Superior temporal gyrus (tissue), 1 donor: Measurements from ENCODE around the gene SLC22A2.
"Not testable (repeated sequence)": the region's sequence is repeated elsewhere in the genome, so short reads cannot be mapped to it uniquely, and the experiment has no call there.

Experiments used
- DNase-seq: peaks from one replicate; pipeline ENCODE4 v3.0.0-alpha.2; 2016; ENCODE audit errors: extremely low spot score

SLC22A2 gene

DNA sequence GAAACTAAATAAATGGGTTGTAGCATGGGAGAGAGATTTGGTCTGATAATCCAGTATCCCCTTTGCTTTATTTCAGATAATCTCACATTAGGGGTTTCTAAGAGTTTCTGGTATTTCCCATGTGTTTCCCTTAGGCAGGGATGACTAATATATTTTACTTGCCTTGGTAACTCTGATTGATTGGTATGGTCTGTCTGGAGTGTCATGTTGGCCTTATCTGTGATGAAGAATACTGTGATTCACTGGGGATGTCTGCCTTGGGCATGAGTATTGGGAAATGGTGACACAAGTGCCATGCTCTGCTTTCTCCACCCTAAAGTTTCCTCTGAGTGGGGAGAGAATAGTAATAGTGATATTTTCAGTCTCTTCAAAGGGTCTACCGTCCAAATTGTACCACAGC lies 10.1 kb downstream of the SLC22A2 start:
- DNase-seq = no peak

DNA sequence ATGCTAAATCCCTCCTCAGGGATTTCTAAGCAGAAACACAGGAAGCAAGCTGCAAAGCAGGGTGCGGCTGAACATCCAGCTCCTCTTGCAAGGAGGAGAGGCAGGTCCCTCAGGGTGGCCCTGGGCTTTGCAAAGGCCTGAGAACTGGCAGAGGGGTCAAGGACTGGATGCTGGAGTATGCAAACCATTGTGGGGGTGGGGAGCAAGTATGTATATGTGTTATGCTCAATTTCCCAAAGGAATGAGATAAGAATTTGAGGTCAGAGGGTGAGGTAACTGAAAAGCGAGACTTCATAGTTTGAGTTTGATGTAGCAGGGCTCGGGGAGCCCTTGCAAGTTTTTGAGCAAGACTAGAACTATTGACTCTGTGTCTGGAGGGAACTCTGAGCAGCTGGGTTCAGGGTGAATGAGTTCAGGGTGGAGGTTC lies 11.2 kb downstream of the SLC22A2 start:
- no peak for DNase-seq

DNA sequence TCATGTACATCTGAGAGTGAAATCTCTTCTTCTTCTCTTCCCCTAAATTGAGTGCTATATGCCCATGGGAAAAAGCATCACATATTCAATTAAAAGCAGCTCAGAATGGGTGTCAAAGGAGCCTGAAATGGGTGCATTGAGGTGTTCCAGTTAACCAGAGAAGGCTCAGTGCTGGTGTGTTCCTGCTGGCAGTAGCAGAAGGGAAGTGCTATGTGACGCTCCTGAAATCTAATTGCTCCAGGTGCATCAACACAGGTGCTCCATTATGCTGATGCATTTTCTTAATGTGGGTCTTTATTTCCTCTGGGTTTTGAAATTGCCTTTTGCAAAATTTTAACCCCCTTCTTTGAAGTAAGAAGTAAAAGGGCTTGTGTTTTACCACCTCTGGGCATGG lies 17.9 kb downstream of the SLC22A2 start:
- no peak for DNase-seq

GRCh38 chr6:160239929-160240690 lies 18.5 kb downstream of the SLC22A2 start:
- no peak for DNase-seq

DNA sequence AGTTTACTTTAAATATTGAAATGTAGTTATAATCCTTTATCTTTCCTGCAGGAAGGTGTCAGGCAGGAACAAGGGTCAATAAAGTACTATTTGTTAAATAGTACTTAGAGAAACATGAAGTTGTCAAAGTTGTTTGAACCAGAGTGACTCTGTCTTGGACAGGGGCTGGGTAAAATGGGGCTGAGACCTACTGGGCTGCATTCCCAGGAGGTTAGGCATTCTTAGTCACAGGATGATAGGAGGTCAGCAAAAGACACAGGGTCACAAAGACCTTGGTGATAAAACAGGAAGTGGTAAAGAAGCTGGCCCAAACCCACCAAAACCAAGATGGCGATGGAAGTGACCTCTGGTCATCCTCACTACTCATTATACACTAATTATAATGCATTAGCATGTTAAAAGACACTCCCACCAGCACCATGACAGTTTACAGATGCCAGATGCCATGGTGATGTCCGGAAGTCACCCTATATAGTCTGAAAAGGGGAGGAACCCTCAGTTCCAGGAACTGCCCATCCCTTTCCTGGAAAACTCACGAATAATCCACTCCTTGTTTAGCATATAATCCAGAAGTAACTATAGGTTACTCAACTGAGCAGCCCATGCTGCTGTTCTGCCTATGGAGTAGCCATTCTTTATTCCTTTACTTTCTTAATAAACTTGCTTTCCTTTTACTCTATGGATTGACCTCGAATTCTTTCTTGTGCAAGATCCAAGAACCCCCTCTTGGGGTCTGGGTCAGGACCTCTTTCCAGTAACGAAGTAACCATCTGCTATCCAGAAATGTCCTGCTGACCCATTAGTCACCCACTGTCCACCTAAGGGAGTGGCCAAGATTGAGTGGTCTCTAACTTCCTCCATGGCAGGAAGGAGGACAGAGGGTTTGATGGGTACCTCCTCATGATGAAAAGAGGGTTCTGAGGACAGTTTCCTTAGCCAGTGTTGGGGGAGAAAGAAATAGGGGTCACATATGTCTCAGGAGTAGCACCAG lies 19.6 kb downstream of the SLC22A2 start:
- DNase-seq = no peak

GRCh38 chr6:160238278-160238711 lies 20.3 kb downstream of the SLC22A2 start:
- DNase-seq = no peak

- DNase-seq = not testable (repeated sequence)
These were observed 20.9 kb downstream of the SLC22A2 start for GRCh38 chr6:160237597-160238275.

GRCh38 chr6:160236235-160236872 lies 22.3 kb downstream of the SLC22A2 start:
- not testable (repeated sequence) for DNase-seq

DNA sequence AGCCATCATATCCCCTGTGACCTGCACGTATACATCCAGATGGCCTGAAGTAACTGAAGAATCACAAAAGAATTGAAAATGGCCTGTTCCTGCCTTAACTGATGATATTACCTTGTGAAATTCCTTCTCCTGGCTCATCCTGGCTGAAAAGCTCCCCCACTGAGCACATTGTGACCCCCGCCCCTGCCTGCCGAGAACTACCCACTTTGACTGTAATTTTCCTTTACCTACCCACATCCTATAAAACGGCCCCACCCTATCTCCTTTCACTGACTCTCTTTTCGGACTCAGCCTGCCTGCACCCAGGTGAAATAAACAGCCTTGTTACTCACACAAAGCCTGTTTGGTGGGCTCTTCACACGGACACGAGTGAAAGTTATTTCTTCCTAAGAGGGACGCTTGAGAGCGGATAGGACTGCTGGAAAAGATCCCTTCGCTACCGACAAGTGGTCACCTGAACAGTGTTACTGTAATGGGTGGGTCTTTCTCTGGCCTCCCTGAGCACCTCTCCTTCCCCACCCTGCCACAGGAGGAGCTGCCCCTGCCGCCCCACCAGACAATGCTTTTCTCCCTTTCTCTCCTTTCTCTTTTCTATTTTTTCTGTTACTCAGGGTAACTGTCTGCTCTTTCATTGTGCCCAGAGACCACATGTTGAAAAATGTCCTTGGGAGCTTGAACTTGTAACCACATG lies 24.5 kb downstream of the SLC22A2 start:
- not testable (repeated sequence) for DNase-seq

DNA sequence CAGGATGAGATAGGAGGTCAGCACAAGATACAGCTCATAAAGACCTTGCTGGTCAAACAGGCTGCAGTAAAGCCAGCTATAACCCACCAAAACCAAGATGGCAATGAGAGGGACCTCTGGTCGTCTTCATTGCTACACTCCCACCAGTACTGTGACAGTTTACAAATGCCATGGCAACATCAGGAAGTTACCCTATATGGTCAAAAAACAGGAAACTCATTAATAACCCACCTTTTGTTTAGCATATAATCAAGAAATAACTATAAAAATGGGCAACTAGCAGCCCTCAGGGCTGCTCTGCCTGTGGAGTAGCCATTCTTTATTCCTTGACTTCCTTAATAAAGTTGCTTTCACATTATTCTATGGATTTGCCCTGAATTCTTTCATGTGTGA lies 30.9 kb downstream of the SLC22A2 start:
- no peak for DNase-seq

DNA sequence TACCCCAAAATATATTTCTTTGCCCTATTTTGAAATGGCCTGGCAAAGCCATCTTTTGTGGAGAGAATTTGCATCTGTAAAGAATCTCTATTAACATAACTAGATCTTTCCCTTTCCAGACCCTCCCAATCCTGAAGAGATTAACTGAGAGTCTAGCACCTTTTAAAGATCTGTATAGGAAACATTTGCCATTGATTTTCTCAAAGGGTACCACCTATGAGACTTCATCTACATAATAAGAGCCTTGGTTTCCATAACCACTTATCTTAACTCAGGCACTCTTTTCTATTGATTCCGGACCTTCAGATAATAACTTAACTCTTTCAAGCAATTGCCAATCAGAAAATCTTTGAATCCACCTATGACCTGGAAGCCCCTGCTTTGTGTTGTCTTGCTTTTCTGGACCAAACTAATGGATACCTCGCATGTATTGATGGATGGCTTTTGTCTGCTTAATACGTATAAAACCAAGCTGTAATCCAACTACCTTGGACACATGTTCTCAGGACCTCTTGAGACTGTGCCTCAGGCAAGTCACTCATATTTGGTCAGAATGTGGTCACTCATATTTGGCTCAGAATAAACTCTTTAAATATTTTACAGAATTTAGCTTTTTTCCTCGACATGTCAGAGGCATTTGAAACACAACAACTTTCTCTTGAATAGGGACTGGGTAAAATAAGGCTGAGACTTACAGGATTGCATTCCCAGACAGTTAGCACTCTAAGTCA lies 31.4 kb downstream of the SLC22A2 start:
- DNase-seq = no peak

GRCh38 chr6:160226118-160226591 lies 32.5 kb downstream of the SLC22A2 start:
- no peak for DNase-seq

- no peak for DNase-seq
These were observed 33.9 kb downstream of the SLC22A2 start for GRCh38 chr6:160224639-160225237.

- DNase-seq = no peak
These were observed 36.1 kb downstream of the SLC22A2 start for GRCh38 chr6:160222491-160222890.

DNA sequence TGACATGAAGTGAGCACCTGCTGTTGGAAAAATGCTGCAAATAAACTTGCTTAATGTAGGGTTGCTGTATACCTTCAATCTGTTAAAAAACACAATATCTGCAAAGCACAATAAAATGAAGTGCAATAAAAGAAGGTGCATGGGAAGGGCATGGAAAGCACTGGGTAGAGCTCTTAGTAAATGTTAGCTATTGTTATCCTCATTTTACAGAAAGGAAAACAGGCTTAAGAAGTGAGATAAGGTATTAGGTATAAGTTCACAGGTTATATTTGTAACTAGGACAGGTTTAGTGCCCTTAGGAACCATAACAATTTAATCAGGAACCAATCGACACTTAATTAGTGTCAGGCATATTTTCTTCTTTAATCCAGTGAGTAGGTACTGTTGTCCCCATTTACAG lies 36.7 kb downstream of the SLC22A2 start:
- no peak for DNase-seq

DNA sequence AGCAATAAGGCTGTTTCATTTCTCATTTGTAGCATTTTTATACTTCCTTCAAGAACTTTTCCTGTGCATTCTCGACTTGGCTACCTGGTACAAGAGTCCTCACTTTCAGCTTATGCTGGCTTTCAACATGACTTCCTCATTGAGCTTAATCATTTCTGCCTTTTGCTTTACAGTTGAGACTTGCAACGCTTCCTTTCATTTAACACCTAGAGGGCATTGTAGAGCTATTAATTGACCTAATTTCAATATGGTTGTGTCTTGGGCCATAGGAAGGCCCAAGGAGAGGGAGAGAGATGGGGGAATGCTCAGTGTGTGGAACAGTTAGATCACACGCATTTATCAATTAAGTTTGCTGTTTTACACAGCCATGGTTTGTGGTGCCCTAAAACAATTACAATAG lies 37.2 kb downstream of the SLC22A2 start:
- DNase-seq = no peak

DNA sequence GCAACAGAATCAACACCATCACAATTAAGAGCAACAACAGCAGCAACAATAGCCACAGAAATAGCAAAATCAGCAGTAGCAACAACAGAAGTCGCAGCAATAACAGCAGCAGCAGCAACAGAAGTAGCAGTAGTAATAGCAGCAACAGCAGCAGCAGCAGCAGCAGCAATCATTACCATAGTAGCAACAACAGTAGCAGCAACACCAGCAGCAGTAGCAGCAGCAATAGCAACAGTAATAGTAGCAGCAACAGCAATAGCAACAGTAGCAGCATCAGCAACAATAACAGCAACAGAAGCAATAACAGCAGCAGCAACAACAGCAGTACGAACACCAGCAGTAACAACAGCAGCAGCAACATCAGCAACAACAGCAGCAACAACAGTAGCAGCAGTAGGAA lies 39.8 kb downstream of the SLC22A2 start:
- no peak for DNase-seq

GRCh38 chr6:160217863-160218262 lies 40.8 kb downstream of the SLC22A2 start:
- no peak for DNase-seq

- no peak for DNase-seq
These were observed 41.5 kb downstream of the SLC22A2 start for GRCh38 chr6:160217073-160217472.

- no peak for DNase-seq
These were observed 43.4 kb downstream of the SLC22A2 start for GRCh38 chr6:160215232-160215631.
